GM18870 (cell line): ENCODE data around the gene MX1.

Experiments
- ATAC-seq: cut with Tn5 transposase; IDR thresholded peaks from one replicate; pipeline ENCODE4 v1.9.1; 2021; ENCODE audit warnings: moderate library complexity; ENCODE audit not compliant: unreplicated experiment

MX1 gene

GRCh38 chr21:41488080-41488479 lies 62.0 kb downstream of the MX1 start:
- ATAC-seq: no peak

- ATAC-seq: no peak
Measured at GRCh38 chr21:41489329-41489728, 63.3 kb downstream of the MX1 start.

- no peak for ATAC-seq
Measured at GRCh38 chr21:41490330-41490729, 64.3 kb downstream of the MX1 start.

GRCh38 chr21:41491412-41491811 lies 65.4 kb downstream of the MX1 start:
- no peak for ATAC-seq

GRCh38 chr21:41494242-41494641 lies 68.2 kb downstream of the MX1 start:
- no peak for ATAC-seq

- ATAC-seq: no peak
Measured at GRCh38 chr21:41497008-41497407, 71.0 kb downstream of the MX1 start.

- no peak for ATAC-seq
Measured at GRCh38 chr21:41497788-41498187, 71.7 kb downstream of the MX1 start.

- no peak for ATAC-seq
Measured at GRCh38 chr21:41499920-41500319, 73.9 kb downstream of the MX1 start.

GRCh38 chr21:41500363-41500762 lies 74.3 kb downstream of the MX1 start:
- ATAC-seq: no peak

GRCh38 chr21:41500931-41501381 lies 74.9 kb downstream of the MX1 start:
- ATAC-seq: no peak

- no peak for ATAC-seq
Measured at GRCh38 chr21:41501919-41502318, 75.9 kb downstream of the MX1 start.

GRCh38 chr21:41503331-41503730 lies 77.3 kb downstream of the MX1 start:
- ATAC-seq: no peak

- ATAC-seq: no peak
Measured at GRCh38 chr21:41504030-41504429, 78.0 kb downstream of the MX1 start.

- no peak for ATAC-seq
Measured at GRCh38 chr21:41506005-41506594, 80.1 kb downstream of the MX1 start.

- ATAC-seq: no peak
Measured at GRCh38 chr21:41506611-41507520, 80.8 kb downstream of the MX1 start.

GRCh38 chr21:41507521-41508414 lies 81.7 kb downstream of the MX1 start, which contains the start of gene TMPRSS2:
Gene TMPRSS2 (minus strand): TSS chr21:41508158. CDS start chr21:41498133, 10,025 bp downstream.
- ATAC-seq: no peak

GRCh38 chr21:41508415-41509144 lies 82.5 kb downstream of the MX1 start:
- ATAC-seq: no peak
